Head of caudate nucleus (tissue), 42 donors: ENCODE data around the gene GNG14.
"Not testable (repeated sequence)": the region's sequence is repeated elsewhere in the genome, so short reads cannot be mapped to it uniquely, and the experiment has no call there.

Source experiments
- DNase-seq, 42 donors: peaks; one replicate each; pipeline versions ENCODE4 v3.0.0 to v3.0.0-alpha.2; 2020 to 2021; ENCODE audit warnings: mixed read lengths in 7 of 42
- intact Hi-C: fragments of 100-400 bp; cut with DNase I; formaldehyde crosslinking; loops from one replicate; pipeline ENCODE4 v1.15.0; 2022

The GNG14 gene

DNA sequence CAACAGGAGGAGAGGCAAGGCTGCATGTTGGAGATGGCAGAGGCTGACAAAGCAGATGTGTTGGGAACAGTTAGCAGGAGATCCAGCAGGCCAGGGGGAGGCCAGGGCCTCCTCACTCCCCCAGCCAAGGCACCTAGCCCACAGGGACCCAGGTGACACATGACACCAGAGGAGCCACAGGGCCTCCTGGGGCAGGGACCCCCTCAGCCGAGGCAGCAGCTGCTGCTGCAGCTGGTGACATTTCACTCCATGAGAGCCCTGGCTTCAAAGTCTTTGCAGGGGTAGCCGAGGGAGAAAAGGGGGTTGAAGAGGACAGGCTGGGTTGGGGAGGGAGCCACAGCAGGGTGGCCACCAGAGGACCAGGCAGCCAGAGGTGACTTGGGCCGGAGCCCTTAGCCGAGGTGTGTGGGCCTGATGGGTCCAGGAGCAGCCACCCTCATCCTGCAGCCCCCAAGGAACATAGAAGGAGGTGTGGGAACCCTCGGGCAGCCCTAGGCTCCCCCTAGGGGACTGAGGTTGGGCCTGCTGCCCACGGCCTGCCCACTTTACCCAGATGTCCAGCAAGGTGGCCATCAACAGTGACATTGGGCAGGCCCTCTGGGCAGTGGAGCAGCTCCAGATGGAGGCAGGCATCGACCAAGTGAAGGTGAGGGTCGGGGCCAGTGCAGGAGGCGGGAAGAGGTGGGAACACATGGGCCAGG is at the start of gene GNG14:
Gene GNG14, plus strand, starts transcription at position 503 of the 701 bp plus-strand sequence. Its CDS starts 51 bp downstream, at position 554.
- intact Hi-C loops, result no loop called here
- no peak for DNase-seq

DNA sequence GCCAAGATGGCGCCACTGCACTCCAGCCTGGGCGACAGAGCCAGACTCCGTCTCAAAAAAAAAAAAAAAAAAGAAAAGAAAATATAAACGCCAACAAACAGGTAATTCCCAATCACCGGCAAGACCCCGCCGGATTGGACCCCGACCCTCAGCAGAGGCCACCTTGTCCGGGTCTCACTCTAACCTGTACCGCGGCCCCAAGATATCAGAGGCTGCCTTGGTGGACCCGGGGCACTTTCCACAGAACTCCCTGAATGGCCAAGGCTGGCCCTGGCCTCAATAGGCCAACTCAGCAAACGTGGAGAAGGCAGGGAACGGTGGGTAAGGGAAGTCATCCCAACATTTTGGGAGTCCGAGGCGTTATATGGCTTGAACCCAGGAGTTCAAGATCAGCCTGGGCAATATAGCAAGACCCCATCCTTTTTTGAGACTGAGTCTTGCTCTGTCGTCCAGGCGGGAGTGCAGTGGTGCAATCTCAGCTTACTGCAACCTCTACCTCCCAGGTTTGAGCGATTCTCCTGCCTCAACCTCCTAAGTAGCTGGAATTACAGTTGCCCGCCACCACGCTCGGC is 49.1 kb upstream of the GNG14 start:
- intact Hi-C loops, result no loop called here
- DNase-seq, result no peak

DNA sequence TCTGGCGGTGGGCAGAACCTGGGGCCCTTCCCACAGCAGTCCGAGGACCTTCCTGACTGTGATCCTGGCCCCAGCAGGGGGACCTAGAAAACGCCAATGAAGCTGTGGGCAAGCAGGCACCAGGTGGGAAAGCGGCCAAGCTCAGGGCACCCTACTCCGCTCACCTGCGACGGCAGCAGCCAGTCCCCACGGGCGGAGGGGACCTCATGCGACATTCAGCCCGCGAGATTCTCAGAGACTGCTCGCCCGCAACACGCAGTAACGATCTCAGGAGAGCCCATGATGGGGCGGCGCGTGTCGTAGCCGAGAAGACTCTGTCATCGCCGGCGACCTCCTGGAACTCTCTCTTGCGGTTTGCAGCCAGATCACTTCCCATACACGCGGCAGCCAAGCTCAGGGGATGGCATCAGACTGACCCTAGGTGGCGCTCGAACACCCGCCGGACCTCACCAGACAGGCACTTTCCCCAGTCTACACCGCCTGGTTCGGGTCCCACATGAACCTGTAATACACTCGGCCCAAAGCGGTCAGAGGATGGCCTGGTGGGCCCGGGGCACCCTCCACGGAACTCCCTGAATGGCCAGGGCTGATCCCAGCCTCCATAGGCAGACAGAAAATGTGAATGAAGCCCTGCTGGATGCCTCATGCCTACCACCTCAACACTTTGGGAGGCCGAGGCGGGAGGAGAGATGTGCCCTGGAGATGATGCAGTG is 47.7 kb upstream of the GNG14 start:
- intact Hi-C loops, result no loop called here
- peak; percentile 65 to 92 (median 81) for DNase-seq

DNA sequence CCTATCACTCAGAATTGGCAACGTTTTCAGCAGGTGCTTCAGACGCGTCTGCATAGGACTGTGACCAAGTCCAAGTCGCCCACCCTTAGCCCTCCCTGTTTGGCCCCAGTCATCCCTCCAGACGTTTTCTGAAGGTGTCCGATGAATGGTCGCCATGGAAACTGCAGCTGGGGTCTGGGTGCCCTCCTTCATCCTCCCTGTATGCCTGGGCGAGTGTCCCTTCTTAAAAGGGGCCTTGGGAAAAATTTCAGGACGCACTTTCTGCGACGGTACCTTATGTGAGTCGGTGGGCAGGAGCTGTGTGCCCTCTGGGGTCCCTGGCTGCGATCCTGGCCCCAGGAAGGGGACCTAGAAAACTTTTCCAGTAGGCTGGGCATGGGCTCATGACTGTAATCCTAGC is 46.3 kb upstream of the GNG14 start:
- DNase-seq, result no peak
- intact Hi-C loops, result no loop called here

DNA sequence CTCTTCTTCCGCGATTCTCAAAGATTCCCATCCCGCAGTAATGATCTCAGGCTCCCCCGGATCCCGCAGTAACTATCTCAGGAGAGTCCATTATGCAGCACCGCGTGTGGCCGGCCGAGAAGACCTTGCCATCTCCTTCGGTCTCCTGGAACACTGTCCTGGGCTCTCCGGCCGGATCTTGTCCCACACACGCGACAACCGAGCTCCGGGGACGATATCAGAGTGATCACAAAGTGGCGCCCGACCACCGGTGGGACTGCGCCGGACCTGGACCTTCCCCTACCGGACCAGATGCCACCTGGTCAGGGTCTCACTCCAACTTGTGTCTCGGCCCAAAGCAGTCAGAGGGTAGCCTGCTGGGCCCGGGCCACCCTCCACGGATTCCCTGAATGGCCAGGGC is 45.3 kb upstream of the GNG14 start:
- intact Hi-C loops, result no loop called here
- no peak for DNase-seq

DNA sequence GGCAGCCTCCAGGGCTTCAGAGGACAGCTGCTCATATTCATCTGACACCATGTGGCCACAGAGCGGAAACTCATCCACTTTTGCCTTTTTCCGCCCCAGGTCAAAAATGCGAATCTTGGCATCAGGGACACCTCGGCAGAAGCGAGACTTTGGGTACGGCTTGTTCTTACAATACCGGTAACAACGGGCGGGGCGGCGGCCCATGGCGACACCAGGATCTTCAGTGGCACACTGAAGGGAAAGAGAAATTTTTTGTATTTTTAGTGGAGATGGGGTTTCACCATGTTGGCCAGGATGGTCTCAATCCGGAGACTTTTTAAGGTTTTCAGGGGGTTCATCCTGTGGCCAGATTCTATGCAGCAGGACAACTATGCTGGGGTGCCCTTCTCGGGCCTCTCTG is 44.1 kb upstream of the GNG14 start:
- DNase-seq, intact Hi-C loops: not testable (repeated sequence)

DNA sequence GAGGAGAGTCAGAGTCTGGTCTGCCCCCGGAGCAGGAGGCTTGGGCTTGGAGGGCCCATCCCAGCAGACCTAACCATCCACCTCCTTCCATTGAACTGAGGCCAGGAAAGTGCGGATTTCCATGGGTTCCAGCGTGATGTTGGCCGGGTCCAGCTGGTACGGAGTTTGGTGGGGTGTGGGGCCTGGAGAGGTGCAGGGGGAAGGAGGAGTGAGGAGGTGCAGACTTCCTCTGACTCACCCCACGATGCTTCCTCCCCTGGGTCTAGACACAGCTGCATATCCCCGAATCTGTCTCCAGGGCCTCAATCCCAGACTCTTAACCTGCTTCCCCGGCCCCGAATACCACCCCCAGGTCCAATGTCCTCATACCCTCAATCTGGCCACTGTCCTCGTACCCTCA is 41.2 kb upstream of the GNG14 start:
- intact Hi-C loops, result no loop called here
- no peak for DNase-seq

DNA sequence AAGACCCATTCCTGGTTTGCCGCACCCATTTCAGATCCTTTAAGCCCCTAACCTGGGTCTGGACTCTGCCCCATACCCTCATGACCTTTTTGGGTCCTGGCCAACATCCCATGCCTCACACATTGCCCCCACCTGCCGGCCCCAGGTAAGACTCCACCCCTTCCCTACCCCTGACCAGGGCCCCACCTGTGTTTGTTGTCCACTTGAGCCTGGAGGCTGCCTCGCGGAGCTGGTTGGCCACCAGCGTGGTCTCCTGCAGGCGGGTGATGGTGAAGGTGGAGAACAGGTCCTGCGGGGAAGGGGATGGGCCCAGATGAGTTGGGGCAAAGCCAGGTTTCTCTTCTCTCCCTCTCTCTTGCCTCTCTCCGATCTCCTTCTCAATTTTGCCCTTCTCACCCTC is 40.8 kb upstream of the GNG14 start:
- intact Hi-C loops, result no loop called here
- no peak for DNase-seq

DNA sequence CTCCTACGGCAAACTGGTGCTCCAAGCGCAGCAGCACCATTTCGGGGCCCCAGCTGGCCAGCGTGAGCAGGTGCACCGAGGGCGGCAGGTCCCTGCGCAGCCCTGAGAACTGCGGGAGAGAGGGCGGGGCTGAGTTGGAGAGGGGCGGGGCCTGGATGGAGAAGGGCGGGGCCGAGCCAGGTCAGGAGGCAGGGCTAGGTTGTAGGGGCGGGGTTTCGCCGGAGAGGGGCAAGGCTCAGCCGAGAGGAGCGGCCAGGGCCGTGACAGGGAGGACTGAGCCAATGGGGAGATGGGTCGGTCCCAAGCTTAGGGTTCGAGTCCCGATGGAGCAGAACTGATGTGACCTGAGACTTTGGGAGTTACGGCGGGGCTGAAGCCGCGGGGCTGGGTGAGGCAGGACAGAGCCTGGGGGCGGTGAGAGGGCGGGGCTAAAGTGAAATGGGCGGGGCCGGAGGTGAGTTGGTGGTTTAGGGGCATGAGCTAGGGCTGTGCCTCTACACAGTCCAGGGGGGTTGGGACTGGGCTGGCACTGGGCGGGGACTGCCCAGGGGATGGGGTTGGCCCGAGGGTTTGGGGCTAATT is 40.2 kb upstream of the GNG14 start:
- intact Hi-C loops, result no loop called here
- peak in 36 of 42 donors; percentile 24 to 76 (median 58) for DNase-seq

DNA sequence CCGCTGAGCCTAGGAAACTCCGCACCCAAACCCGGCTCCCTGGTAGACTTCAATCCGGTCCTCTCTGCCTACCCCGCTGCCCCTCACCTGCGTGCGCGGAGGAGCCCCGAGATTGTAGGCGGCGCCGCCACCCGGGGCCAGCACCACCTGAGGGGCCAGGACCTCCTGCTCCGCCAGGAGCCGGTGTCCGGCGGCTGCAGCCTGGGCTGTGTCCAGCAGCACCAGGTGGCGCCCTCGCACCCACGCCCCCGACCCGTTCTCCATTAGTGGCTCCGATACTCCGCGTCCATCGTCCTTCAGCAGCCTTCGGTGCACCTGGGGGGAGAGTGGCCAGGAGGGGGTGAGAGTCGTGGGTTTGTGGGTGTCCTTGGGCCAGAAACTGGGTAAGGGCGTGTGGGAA is 39.7 kb upstream of the GNG14 start:
- peak in 1 of 42 donors; percentile 52 for DNase-seq

DNA sequence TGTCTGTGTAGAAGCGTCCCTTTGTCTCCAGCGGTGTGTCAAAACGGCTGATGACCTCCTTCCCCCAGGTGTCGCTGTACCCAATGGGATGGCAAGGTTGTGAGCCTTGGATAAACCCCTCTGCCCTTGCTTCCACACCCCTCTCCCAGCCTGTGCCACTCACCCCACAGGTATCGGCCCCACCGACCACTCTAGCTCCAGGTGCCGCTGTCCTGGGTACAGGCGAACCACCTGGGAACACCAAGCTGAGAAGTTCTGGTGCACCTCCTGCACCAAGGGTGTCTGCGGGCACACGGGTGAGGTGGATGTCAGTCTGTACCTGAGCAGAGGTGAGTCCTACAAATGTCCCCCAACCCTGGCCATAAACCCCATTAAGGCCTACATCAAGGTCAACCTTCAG is 37.9 kb upstream of the GNG14 start:
- DNase-seq, result no peak
- intact Hi-C loops, result no loop called here

More for the DNA sequence above, 39.7 kb upstream of the GNG14 start:
- intact Hi-C loops, result no loop called here

DNA sequence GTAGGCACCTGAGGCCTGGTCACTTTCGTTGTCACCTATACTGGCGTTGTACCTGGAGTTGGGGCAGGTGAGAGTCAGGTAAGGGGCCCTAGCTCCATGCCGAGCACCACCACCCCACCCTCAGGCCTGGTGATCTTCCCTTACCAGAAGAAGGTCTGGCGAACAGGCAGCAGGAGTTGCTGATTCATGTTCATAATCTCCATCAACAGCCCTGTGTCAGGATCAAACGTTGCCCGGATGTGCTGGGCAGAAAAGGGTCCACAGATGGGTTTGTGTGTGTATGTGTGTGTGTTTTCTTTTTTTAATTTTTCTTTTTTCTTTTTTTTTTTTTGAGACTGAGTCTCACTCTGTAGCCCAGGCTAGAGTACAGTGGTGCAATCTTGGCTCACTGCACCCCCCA is 35.6 kb upstream of the GNG14 start:
- intact Hi-C loops, result no loop called here
- no peak for DNase-seq

DNA sequence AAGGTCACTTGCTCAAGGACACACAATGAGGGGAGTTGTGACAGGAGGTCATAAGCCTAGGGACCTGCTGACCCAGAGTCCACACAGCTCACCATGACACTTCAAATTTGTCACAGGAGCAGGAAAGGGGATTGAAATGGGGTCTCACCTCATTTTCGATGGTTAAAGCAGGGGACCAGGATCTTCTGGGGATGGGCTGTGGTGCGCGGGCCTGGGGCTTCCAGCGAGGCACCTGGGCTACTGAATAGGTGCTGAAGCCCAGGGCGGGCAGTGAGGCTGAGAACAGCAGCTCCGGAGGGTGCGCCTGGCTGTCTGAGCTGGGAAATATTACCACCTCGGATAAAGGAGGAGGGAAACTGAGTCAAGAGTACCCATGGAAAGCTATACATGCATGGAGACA is 32.3 kb upstream of the GNG14 start:
- intact Hi-C loops, result no loop called here
- no peak for DNase-seq

DNA sequence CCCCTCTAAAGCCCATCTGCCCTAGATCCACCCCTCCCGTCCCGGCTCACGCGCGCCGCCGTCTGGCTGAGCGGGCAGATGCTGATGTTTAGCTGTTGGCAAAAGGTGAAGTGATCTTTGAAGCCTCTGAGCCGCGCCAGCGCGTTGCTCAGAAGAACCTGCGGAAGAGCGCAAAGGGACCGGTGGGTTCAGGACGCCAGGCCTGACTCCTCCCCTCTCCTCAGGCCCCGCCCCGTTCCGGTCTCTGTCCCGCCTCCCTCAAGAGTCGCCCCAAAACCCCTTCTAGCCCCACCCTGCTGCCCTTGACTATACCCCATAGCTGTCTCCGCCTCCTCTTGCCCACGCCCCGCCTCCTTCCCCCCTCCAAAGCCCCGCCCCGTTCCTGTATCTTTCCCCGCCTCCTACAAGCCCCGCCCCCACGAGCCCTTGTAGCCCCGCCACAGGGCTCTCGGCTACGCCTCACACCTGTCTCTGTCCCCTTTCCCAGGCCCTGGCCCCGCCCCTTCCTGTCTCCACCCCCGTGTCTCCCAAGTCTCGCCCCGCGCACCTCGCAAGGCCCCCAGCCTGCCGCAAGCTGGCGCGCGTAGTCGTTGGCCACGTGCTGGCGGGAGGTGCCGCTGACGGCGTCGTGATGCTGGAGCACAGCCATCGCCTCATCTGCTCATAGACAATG is 30.8 kb upstream of the GNG14 start:
- intact Hi-C loops, result no loop called here
- DNase-seq, result no peak

DNA sequence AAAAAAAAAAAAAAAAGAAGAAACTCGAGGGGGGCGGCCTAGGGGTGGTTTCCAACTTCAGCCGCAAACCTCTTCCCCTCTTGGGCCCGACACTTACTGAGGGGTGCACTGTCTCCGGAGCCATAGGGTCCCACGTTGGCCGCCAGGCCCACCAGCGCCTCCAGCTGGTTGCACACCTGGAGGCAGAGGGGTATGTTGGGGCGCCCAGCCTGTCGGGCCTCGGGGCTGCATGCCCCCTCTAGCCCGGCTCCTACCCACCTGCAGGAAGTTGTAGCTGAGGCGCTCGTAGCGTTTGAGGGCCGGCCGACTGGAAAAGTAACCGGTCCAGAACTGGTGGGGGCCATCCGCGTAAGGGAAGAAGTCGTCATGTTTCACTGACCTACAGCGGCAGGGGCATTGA is 29.8 kb upstream of the GNG14 start:
- intact Hi-C loops, result no loop called here

DNA sequence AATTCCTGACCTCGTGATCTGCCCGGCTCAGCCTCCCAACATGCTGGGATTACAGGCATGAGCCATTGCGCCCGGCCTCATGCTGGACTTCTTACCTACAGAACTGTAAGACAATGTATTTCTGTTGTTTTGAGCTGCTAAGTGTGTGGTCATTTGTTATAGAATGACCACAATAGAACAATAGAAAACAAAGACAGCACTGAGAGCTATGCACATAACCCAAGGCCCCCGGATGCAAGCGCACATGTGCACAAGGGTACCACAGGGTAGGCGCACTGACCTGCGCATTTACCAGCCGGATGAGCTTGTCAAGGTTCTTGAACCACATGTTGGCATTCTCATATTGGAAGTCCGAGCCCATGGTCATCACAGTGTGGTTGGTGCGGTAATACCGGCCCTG is 26.8 kb upstream of the GNG14 start:
- DNase-seq, result peak in 10 of 42 donors; percentile 18 to 63 (median 40)
- intact Hi-C loops, result loop anchor here (10.0 kb wide), 1 partner anchor 96 kb away; no protein-coding TSS in a partner anchor

More for the DNA sequence above, 29.8 kb upstream of the GNG14 start:
- no peak for DNase-seq

DNA sequence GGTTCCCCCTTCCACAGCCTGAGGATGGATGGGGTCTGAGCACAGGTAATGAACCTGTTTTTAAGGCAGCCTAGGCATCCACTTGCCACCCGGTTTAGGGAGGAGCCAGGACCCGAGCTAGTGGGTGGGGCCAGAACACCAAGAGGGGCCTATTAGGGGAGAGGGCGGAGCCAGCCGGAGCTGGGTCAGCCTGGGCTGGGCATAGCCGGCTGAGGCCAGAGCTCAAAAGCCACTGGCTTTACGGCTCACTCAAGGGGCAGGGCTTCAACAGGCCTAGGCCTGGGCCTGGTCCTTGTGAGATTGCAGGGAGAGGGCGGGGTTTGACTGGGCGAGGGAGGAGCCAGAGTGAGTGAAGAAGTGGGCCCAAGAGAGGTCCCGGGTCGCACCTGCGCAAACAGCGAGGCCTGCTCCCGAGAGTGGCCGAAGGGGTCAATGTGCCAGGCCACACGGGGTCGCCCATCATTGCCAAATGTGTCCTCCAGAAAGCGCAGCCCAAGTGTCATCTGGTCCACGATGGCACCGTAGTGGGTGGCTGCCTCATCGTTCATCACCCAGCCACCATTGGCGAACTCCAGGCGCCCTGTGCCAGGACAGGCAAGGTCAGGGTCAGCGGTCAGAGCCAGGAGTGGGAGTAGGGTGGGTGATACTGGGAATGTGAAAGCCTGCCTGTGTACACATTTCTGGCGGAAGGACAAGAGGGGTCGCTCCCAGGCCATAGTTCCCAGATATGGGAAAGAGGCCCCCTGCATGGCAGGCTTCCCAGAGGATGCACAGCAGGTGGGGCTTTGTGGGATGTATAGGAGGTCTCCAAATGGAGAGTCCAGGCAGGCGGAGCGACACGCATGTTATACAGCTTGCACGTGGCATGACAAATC is 23.2 kb upstream of the GNG14 start:
- DNase-seq, result no peak
- intact Hi-C loops, result loop anchor here (10.0 kb wide), 1 partner anchor 100 kb away; no protein-coding TSS in a partner anchor

DNA sequence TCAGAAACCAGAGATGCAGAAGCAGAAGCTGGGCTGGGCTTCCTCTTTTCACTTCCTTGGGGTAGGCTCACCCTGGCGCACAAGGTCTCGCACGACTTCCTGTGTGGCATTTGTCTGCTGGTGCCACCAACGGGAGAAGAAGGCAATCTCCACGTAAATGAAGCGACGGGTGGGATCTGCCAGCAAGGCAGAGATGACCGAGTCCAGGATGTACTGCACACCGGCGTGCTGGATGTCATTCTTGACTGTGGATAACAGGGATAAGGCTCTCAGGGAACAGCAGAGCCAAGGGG is 22.6 kb upstream of the GNG14 start:
- peak in 34 of 42 donors; percentile 20 to 69 (median 45) for DNase-seq
- intact Hi-C loops, result loop anchor here (10.0 kb wide), 1 partner anchor 100 kb away; no protein-coding TSS in a partner anchor
